Astrocyte (in vitro differentiated cells and primary cell): Measurements from ENCODE around the gene ARMC9.

ENCODE experiments used
- CTCF ChIP-seq: IDR thresholded peaks from 2 replicates; pipeline ENCODE4 v1.5.1; 2011; ENCODE audit warnings: low read depth, mild to moderate bottlenecking, inconsistent platforms, low read length, moderate library complexity; ENCODE audit not compliant: insufficient read depth
- EZH2 ChIP-seq: IDR thresholded peaks from 2 replicates; pipeline ENCODE4 v1.6.1; 2012; ENCODE audit warnings: mild to moderate bottlenecking, low read length, inconsistent platforms; ENCODE audit not compliant: insufficient read depth

- TF ChIP-seq CTCF, result no peak
- no peak for TF ChIP-seq EZH2
Observed at GRCh38 chr2:231373786-231374349, 175.4 kb downstream of the ARMC9 start.
